Activated CD4-positive, alpha-beta T cell treated with anti-CD3 and anti-CD28 coated beads for 4 hours (primary cell): ENCODE data around the gene OR52E6.

Experiments used
- DNase-seq, 2 donors: peaks; one replicate each; pipeline ENCODE4 v3.0.0-alpha.2; 2020

The OR52E6 gene

DNA sequence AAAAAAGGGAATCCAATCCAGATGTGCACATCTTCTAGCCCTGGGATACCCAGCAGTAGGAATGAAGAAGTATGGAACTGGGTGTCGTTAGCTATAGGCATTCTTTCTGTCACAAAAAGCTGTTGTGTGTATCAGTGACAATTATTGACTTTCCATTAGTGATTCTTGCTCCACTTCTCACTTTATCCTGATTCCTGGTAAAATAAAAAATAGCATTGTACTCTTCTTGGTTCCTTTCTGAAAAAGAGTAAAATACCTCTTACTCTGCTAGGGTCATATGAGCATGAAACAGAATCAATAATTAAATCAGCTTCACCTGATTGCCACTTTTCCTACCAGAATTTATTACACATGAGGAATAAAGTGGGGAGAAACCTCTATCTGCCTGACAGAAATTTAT is at the start of gene OR52E6:
Gene OR52E6 (minus strand): TSS at position 101 of the 400 bp plus-strand sequence. CDS start 0 bp downstream, at position 101.
- DNase-seq = no peak

DNA sequence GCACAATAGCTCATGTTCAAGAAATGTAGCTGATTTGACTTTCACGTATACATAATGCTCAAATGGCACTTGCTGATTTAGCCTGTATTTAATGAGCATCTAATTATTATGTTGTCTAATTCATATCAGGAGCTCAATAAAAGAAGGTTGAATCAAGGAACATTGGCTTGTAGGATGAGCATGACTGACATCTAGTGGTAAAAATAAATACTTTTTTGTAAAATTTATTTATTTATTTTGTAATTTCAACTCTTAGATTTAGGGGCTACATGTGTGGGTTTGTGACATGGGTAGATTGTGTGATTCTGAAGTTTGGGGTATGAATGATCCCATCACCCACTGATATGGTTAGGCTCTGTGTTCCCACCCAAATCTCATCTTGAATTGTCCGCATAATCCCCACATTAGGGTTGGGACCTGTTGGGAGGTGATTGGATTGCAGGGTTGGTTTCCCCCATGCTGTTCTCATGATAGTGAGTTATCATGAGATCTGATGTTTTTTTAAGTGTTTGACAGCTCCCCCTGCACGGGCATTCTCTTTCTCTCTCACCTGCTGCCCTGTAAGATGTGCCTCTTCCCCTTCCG is 49.6 kb upstream of the OR52E6 start:
- DNase-seq = no peak

GRCh38 chr11:5887661-5888060 is 46.0 kb upstream of the OR52E6 start:
- no peak for DNase-seq

DNA sequence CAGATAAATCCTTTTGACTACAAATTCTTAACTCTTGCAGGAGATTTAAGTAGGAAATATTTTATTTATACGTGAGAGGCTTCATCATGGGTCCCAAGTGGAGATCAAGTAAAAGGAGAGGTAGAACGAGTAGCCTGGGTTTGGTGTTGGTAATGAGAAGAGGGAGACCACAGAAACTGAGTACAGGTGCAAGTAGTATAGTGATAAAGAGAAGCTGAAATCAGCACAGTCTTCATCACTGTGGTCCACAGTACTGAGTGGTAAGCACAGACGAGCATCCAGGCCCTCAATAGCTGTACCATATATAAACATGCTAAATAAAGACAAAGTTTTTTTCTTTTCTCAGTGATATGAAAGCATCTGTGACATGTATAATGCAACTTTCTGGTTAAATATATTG is 45.5 kb upstream of the OR52E6 start:
- DNase-seq = no peak

GRCh38 chr11:5881756-5882155 is 40.1 kb upstream of the OR52E6 start:
- DNase-seq = no peak

- DNase-seq = no peak
These were observed 38.6 kb upstream of the OR52E6 start, which contains the start of gene OR52E4 for GRCh38 chr11:5880329-5880728. OR52E4 (plus strand) TSS chr11:5880629; CDS start chr11:5884293, 3,664 bp downstream.

DNA sequence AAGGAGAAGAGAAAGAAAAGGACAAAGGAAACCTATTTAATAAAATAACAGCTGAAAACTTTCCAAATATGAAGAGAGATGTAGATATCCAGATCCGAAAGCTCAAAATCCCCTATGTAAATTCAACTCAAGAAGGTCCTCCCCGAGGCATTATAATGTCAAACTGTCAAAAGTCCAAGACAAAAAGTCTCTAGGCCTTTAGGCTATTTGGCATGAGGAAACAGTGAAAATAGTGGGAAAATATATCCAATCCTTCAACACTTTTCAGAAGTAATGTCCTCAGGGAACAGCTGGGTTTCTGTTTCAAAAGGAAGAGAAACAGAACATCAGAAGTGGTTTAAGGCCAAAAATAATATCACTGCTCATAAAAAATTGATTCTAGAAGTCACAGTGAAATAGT is 36.9 kb upstream of the OR52E6 start:
- no peak for DNase-seq

DNA sequence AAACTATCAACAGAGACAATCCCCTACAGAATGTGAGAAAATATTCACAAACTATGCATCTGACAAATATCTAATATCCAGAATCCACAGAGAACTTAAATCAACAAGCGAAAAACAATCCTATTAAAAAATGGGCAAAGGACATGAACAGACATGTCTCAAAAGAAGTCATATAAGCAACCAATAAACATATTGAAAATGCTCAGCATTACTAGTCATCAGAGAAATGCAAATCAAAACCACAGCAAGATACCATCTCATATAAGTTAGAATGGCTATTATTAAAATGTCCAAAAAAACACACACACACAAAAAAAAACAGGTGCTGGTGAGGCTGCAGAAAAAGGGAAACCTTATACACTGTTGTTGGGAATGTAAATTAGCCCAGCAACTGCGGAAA is 24.1 kb upstream of the OR52E6 start:
- no peak for DNase-seq

GRCh38 chr11:5857590-5857989 is 15.9 kb upstream of the OR52E6 start, which contains the start of gene OR52E8:
OR52E8 (minus strand) TSS chr11:5857690; CDS start chr11:5857690, 0 bp downstream.
- DNase-seq = no peak

GRCh38 chr11:5851002-5851401 is 9.3 kb upstream of the OR52E6 start:
- no peak for DNase-seq

GRCh38 chr11:5847711-5848110 is 6.0 kb upstream of the OR52E6 start:
- DNase-seq = no peak

DNA sequence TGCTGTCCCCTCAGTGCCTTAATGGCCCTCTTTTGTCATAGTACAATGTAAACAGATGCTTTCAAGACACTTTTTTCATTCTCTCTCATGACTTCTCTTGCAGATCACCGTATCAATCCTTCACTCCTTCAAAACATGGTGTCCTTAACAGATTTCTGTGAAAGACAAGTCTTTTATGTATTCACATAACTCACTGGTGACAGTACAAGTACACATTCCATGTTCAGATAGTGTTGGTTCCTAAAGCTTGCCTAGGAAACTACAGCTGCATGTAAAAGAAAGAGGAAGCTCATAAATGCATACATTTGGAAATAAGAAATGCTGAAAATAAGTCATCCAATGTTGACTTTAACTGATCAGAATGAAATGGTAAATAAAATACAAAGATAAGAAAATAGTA is 5.0 kb upstream of the OR52E6 start:
- no peak for DNase-seq

DNA sequence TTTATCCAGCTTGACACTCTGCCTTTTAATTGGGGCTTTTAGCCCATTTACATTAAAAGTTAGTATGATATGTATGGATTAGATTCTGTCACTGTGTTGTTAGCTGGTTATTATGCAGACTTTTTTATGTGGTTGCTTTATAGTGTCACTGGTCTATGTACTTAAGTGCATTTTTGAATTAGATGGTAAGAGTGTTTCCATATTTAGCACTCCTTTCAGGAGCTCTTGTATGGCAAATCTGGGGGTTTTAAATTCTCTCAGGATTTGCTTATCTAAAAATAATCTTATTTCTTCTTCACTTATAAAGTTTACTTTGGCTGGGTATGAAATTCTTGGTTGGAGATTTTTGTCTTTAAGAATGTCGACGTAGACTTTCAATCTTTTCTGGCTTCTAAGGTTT is 4.0 kb downstream of the OR52E6 start:
- DNase-seq = no peak

DNA sequence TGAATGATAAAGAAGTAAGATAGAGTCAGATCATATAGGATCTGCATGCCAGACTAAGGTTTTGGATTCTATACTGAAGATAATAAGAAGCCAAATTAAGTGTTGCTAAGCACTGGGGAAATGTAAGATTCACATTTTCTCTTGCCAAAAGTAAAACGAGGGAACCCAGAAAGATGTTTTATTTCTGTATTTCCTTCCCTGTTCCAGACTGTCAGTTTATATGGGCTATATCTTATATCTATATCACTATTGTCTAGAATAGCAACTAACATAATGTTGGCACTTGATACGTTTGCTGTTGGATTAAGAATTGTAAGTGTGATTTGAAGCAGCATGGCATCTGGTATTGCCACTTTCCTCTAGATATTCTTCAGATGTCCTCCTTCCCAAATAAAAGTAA is 8.3 kb downstream of the OR52E6 start:
- DNase-seq = no peak

- no peak for DNase-seq
These were observed 10.4 kb downstream of the OR52E6 start for GRCh38 chr11:5831196-5831829.

GRCh38 chr11:5818245-5818886 is 23.3 kb downstream of the OR52E6 start:
- DNase-seq = no peak

DNA sequence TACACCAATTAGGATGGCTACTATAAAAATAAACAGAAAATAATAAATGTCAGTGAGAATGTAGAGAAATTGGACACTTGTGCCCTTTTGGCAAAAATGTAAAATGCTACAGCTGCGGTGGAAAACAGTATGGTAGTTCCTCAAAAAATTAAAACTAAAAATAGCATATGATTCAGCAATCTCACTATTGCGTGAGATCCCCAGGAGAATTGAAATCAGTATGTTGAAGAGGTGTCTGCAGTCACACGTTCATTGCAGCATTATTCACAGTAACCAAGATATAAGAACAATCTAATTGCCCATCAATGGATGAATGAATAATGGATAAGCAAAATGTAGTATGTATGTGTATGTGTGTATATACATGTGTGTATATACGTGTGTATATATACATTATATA is 26.2 kb downstream of the OR52E6 start:
- DNase-seq = no peak

DNA sequence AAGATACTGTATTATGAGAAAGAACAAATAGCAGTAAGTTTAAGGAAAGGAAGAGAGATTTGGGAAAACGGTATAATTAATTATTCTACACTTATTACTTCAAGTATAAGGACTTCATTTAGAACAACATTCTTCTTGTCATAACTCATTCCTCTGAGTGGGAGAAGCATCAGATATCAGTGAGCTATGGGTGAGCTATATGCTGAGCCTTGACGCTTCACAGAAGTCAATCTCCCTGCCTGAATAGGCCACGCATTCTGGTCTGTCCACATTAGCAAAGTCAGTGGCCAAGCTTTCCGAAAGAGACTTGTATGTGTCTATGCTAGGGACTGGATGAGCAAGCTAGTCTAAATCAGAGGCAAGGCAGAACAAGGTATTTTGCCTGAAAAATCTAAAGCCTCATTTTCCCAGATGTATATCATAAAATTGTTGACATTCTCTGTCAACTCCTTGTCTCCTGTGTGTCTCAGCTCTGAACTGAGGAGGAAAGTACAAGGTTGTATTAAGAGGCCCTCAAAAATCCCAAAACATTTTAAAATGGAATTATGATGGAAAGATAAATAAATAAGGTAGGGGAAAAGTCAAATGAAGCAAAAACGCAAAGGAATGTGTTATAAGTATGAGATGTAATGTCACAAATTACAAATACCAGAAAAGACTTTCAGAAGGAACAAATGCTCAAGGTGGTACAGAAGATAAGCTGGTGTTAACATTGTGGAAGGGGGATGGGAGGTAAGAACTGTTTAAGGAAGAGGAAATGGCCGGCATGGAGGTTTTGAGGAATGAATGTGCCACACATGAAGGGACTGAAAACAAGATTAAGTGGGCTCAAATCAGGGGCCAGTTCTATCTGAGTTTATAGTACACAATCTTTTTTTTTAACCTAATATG is 31.5 kb downstream of the OR52E6 start:
- DNase-seq = no peak

- DNase-seq = no peak
These were observed 32.6 kb downstream of the OR52E6 start for GRCh38 chr11:5809122-5809519.

DNA sequence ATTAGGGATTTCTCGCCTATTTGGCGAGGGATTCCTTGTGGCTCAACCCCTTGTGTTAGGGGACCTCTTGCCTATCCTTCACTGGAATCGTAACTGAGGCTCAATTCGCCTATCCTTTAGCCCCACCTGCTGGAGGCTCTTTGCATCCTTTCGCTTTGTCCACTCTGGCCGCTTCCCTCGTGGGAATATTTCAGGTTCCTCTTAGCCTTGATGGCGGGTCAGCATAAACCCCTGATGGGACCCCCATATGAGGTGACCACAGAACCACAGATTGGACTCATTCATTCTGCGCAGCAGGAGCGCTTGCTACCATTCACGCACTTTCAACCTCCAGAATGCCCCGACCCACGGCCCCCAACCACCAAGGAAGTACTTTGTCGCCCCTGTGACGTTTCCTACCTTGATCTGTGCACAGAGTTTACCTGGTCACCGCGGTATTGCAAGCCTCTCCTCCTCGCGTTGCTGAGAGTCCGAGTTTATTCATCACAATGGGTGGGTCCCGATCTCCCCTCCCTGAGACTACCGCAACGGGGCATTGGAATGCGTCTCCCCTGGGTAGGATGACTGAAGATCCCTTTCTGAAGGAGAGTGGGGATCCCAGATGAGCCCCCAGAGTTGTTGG is 33.1 kb downstream of the OR52E6 start, which contains the start of gene OR52N2:
Gene OR52N2 (plus strand): TSS at position 425 of the 622 bp plus-strand sequence. CDS start 11,412 bp downstream, outside the sequence.
- peak; percentile 59 to 74 for DNase-seq

DNA sequence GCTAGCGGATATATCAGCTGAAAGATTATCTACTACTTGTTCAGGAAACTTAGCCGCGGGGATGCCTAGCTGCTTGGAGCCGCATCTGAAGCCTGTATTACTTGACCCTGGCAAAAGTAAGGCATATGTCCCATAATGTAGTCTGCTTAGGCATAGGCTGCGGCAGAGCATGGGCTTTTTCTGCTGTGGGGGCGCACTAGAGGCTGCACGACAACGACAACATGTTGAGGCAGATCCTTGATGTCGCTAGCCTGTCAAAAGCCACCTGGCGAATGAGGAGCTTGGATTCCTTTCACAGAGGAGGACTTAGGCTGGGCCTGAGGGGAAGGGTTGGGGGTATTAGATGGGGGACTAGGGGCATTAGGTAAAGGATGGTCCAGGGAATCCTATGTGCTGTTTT is 34.1 kb downstream of the OR52E6 start:
- DNase-seq = no peak

- DNase-seq = no peak
These were observed 37.7 kb downstream of the OR52E6 start for GRCh38 chr11:5803982-5804381.

DNA sequence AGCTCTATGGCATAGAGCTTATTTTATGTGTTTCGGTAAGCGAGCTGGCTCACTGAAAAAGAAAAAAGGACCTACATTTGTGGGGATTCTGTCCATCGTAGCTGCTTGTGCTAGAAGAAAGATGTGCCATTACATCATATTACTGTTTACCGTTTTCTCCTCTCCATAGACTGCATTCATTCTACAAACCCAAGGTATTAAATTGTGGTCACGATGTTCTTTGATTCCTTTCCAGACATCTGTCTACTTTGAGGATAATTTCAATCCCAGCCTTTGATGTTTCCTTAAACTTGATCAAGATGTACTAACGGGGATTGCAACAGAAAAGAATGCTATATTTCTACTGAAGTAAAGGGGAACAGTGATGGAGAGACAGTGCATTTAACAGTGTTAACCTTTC is 45.2 kb downstream of the OR52E6 start:
- DNase-seq = no peak
